ENCODE data around the gene POR.

POR gene

DNA sequence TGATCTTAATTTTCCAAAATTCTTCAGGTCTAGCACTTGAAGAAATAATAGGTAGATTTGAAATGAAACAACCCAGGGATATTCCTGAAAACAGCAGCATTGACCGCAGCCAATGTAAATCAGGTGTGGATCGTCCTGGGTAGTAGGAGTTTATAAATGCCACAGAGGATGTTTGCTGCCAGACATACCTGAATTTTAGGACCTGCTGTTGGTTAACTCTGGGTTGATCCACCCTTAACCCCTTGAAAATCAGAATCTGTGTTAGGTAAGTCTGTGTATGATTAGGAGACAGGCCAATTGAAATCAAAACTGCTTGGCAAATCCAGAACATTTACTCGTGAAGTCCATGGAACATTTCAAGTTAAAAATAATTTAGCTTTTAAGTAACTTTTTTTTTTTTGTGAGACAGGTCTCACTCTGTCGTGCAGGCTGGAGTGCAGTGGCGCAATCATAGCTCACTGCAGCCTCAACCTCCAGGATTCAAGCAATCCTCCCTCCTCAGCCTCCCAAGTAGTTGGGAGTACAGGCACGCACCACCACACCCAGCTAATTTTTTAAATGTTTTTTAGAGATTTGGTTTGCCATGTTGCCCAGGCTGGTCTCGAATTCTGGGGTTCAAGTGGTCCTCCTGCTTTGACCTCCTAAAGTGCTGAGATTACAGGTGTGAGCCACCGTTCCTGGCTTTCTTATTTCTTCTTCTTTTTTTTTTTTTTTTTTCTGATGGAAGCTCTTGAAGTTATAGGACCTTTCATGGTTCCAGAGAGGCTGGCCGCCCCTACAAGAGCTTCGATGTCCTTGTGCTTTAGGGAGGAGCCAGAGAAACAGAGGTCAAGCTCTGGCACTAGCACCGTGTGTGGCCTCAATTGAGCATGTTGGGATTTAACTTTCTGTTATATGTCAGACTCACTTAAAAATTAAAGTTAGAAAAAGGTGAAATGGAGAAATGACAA lies 2.0 kb downstream of the POR start:
- no peak for DNase-seq (ENCODE audit: low read depth in 2 of 2)

DNA sequence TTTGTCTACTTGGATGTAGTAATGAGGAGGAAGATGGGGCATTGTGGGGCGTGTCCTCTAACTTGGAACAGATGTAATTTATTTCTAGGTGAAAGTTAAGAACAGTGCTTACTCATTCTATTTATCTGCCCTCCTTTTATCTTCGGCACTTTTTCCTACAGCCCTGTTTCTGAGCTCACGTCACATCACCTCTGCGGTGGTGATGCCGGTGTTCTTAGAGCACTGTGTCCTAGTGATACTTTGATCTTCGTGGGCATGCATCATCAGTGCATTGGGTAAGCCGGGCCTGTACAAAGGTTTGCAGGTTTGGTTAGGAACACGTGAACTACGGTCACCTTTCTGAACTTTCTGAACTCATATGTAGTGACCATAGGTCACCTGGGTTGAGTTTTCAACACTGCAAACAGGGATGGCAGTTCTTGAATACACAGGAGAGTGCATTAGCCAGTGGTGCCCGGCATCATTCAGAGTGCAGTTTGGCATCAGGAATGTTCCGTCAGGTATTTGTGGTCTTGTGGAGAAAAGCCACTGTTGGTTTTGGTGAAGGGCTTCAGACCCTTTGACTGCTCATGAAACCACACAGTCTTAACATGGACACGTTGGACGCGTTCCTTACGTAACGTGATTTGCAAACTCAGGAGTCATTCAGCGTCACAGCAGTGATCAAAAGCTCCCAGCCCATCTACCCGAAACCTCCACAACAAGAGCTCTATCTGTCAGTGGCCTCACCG lies 5.6 kb downstream of the POR start:
- DNase-seq (ENCODE audit: low read depth in 2 of 2): no peak

DNA sequence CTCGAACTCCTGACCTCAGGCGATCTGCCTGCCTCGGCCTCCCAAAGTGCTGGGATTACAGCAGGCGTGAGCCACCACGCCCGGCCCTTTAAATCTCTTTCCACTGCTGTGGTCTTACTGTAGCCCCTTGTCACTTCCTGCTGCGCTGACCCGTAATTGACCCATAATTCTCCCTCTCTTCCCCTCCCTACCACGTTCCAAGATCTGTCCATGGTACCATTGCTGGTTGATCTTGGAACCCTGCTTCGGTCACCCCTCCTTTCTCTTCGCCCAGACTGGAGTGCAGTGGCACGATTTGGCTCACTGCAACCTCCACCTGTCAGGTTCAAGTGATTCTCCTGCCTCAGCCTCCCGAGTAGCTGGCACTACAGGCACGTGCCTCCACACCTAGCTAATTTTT lies 6.5 kb downstream of the POR start:
- DNase-seq (ENCODE audit: low read depth in 2 of 2): no peak

DNA sequence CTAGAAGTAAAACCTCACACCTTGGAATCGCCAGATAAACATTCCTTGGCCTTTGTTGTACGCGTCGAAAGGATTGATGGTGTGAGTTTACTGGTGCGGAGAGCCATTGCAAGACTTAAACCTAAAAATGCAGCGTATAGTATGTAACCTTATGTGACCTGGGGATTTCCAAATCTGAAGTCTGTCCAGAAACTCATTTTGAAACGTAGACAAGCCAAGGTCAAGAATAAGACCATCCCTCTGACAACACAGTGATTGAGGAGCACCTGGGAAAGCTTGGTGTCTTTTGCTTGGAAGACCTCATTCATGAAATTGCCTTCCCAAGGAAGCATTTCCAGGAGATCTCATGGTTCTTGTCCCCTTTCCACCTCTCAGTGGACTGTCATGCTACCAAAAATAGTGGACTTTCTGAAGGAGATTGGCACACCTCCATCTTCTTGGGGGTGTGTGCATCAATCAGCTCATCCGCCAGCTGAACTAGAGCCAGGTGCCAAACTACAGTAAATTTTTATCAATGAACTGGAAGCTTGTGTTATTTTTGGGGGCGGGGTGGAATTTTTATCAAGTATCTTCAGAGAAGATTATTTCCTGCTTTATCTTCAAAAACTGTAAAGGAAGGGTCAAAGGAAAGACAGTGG lies 8.1 kb downstream of the POR start:
- DNase-seq (ENCODE audit: low read depth in 2 of 2): no peak

DNA sequence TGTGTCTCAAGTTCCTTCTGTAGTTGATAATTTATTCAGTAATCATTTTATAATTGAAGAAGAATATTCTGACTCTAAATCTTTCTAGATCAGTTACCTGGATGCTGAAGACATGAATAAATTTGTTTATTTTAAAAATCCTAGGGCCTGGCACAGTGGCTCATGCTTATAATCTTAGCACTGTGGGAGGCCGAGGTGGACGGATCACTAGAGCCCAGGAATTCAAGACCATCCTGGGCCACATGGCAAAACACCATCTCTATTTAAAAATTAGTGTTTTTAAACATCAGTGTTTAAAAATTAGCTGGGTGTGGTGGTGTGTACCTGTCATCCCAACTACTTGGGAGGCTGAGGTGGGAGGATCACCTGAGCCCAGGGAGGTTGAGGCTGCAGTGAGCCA lies 9.3 kb downstream of the POR start:
- no peak for DNase-seq (ENCODE audit: low read depth in 2 of 2)

DNA sequence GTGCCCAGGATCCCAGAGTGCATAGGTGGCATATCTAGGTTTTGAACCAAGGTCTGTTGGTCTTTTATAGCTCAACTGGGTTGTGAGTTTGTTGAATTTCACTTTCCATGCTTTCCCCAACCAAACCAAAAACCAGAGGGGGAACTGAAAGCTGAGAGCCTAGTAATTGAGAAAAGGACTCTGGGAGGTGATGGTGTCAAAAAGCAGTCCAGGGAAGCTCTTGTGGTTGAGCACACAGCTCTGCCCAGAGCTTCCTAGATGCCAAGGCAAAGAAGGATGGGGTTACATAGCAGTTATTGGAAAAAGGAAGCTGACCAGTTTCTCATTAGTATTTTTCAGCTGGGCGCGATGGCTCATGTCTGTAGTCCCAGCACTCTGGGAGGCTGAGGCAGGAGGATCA lies 9.9 kb downstream of the POR start:
- DNase-seq (ENCODE audit: low read depth in 2 of 2): no peak

DNA sequence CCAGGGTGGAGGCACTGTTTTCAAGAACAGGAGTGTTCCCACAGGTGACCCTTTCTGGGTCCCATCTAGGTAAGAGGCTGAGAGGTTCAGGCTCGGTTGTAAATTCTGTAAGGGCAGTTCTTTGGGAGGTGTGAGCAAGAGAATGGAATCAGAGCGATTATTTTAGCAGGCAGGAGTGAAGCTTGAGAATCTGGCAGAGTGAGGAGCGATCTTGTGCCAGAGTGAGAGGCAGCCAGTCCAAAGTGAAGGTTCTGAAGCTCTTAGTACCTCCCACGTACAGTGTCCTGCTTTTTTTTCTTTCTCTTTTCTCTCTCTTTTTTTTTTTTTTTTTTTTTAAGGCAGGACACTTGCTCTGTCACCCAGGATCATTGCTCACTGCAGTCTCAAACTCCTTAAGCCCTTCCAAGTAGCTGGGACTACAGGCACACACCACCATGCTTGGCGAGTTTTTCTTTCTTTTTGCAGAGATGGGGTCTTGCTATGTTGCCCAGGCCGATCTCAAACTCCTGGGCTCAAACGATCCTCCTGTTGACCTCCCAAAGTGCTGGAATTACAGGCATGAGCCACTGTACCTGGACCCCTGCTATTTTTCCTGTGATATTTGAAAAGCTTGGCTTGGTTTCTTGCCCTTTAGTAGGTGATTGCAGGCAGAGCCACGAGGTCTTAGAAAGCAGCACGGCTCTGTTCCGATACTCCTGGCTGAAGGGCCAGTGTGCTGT lies 10.9 kb downstream of the POR start:
- no peak for DNase-seq (ENCODE audit: low read depth in 2 of 2)

DNA sequence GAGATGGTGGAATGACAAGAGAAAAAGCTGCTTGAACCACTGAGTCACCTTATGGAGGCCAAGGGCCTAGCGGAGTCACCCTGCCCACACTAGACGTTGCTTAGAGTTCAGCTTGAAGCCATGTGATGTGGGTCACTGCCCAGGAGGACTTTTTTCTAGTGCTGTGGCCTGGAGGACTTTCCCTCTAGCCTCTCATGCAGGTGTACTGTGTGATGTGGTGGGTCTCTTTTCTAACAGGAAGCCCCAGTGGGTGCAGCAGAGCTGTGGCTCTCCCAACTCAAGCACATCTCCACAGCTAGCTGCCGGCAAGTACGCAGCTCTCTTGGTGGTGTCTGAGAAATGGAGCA lies 13.6 kb downstream of the POR start:
- DNase-seq (ENCODE audit: low read depth in 2 of 2): no peak

DNA sequence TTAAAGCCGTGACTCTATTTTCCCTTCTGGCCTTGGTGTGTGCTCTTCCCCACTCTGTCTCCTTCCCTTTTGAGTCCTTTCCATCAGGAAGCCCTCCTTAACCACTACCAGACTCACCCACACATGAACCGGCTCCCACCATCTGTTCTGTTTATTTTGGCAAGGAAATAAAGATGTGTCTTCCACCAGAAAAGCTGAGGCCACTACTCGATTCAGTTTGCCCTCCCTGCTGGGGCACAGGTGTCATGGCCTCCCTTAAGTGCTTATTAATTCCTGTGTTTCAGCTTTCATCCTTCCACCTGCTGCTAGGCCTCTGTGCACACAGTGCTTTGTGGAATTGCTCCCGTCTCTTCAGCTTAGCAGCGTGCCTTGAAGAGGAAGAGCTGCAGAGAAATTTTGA lies 16.7 kb downstream of the POR start:
- DNase-seq (ENCODE audit: low read depth in 2 of 2): no peak

DNA sequence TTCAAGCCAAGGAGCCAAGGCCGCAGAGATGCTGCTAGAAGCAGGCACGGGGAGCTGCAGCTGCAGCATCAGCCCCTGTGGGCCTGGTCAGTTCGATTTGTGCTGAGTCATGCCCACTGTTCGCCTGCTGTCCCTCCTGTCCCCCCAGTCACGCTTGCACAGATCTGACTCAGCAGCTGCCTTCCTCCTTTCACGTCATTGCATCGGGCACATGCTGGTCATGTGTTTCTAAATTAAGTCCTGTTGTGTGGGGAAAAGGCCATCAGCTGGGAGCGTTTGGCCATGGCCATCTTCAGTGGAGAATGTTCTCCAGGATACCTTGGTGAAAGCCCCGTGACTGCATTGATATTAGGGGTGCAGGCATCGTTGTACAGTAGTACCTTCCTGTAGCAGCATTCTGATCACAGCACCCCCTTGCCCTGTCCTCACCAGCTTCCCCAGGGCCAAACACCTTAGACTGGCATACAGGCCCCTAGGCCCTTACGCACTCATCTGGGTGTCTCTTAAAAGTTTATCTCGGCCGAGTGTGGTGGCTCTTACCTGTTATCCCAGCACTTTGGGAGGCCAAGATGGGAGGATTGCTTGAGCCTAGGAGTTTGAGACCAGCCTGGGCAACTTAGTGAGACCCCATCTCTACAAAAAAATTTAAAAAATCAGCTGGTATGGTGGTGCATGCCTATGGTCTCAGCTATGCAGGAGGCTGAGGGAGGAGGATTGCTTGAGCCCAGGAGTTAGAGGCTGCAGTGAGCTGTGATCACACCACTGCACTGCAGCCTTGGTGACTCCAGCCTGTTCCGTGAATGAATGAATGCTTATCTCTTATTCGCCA lies 23.2 kb downstream of the POR start:
- DNase-seq (ENCODE audit: low read depth in 2 of 2): no peak

DNA sequence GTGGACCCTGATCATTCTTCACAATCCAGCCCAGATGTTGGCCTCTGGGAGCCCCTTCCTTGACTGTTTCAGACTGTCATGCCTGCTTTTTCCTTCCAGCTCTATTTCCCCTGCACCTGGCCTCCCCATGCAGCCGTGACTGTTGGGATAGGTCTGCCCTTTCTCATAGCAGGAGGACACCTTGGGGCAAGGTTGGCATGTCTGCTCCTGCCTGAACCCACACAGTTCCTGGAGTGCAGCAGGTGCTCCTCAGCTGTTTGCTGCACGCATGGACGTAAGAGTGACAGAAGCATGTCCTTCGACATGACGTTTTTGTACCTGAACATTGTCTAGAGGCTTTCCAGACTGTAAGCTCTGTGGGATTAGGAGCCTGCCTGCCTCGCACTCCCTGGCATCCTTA lies 24.0 kb downstream of the POR start:
- DNase-seq (ENCODE audit: low read depth in 2 of 2): no peak

DNA sequence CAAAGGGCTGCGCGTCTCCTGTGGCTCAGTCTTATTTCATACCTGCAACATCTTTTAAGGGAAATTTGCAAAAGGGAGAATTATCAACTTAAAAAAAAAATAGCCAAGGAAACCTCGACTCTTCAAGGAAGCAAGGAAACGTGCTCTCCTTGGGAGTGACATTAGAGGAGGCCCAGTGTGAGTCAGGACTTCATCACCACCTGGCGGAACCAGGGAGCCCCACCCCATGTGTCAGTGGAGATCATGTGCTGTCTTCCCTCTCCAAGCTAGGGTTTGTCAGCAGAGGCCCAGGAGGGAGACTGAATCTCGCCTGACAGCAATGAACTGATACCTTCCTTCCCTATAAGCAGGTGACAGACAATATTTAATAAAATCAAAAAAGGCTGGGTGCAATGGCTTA lies 28.9 kb downstream of the POR start:
- no peak for DNase-seq (ENCODE audit: low read depth in 2 of 2)

DNA sequence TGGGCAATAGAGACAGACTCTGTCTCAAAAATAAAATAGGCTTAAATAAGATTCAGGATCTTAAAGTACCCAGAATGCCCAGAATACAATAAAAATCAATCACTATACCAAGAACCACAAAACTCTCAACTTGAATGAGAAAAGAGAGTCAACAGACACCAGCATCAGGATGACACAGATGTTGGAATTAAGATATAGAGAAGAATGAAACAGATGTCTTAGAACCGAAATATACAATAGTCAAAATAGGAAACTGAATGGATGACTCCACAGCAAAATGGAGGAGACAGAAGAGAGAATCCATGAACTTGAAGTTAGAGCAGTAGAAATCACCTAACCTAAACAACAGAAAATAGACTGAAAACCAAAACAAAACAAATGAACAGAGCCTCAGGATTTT lies 29.6 kb downstream of the POR start:
- DNase-seq (ENCODE audit: low read depth in 2 of 2): no peak

DNA sequence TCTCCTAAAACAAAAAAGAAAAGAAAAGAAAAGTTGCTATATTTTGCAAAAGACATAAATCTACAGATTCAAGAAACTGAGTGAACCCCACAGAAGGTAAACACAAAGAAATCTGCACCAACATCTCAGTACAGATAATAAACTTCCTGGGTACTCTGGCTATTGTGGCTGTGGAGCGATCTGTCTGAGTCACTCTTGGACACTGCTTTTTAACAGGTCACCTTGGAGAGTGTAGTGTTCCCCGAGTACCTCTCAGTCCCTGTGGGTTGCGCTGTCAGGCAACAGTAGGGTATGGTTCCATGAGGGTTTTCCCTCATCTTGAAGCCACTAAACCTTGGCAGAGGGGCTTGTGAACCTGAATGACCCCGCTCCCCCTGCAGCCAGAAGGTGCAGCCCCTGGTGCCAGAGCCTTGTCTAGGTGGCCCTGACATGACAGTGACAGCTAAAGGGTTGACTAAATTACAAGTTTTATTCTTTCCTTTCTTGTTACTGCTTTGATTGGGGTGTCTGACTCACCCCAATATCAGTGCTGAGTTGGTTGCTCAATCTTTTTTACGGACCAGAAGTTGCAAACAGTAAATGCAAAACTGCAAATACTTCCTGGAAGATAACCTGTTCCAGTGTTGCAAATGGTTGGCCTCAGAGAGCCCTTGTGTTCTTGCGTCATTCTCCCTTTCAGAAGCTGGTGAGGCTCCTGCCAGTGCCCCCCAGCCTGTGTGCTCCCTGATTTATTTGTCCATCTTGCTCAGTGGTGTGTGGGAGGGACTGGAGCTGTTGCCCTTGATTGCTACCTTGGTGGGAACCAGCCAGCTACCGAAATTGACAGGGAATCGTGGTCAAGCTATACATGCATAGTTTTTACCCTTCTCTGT lies 30.6 kb downstream of the POR start:
- DNase-seq (ENCODE audit: low read depth in 2 of 2): no peak

DNA sequence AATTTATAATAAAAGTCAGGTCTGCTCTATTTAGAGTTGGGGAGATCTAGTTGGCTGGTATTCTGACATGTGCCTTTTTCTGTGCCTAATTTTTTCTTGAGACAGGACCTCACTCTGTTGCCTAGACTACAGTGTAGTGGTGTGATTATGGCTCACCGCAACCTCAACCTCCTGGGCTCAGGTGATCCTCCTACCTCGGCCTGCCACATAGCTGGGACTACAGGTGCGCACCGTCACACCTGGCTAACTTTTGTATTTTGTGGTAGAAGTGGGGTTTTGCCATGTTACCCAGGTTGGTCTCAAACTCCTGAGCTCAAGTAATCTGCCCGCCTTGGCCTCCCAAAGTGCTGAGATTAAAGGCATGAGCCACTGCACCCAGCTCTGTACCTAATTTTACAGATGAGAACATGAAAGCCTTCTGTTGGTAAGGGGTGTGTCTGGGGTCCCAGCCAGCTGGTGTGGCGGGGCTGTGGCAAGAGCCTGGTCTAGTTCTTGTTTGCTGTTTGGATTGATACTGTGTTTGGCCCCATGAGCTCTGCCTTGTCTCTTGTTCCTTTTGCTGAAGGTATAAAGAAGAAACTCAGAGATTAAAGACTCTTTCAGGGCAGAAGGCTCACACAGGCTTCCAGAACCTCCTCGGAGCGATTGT lies 31.4 kb downstream of the POR start:
- DNase-seq (ENCODE audit: low read depth in 2 of 2): no peak

DNA sequence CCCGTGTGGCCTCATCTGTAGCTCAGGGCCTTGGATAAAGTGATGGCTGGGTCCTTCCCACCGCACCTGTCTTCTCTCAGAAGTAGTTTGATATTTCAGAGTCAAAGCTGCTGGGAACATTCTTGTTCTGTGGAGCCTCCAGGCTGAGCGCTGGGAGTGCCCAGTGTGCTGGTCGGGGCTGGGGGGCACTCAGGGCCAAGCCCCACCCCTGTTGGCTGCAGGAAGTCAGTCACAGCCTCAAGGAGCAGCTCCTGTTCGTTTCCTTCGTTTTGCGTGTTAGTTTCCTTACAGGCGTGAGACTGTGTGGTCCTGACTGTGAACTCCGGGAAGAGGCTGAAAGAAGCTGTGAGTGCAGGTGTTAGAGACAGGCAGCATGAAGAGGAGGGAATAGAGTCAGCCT lies 33.2 kb downstream of the POR start:
- DNase-seq (ENCODE audit: low read depth in 2 of 2): no peak

DNA sequence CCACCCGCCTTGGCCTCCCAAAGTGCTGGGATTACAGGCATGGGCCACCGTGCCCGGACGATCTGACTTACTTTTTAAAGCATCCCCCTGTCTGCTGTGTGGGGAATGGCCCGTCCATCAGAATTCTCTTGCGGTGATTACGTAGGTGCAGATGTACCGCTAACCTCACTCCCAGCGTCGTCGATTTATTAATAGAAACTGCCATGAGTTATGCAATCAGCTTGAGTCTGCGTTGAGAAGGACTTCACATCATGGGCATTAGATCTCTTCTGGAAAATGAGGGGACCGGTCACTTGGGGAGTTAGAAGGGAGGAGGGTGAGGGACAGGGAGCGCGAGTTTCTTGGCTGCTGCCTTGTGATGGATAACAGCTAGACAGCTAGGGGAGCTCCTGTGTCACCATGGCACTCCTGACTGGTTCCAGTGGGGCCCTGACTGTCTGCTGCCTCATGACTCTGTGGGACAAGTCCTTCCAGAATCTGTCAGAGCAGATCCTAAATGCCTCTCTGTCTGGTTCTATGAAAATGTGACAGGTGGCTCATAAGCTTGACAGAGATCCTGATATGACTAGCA lies 35.2 kb downstream of the POR start:
- DNase-seq (ENCODE audit: low read depth in 2 of 2): no peak

DNA sequence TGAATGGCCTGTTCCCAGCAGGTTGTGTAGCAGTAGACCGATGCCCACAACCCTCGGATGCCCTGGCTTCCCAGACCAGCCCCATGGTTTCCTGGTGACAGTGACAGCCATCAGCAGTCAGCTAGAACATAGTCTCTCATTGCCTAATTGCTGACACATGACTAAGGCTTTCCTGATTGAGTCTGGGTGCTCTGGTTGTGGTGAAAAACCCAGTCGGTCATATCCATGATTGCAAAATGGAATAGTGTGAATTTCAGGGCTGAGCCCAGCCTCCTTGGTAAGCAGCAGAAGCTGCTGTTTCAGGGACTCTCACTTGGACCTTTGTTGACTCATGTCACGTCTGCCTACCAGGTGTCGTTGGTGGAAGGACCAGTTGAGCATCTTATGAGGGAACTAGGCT lies 36.6 kb downstream of the POR start:
- no peak for DNase-seq (ENCODE audit: low read depth in 2 of 2)

DNA sequence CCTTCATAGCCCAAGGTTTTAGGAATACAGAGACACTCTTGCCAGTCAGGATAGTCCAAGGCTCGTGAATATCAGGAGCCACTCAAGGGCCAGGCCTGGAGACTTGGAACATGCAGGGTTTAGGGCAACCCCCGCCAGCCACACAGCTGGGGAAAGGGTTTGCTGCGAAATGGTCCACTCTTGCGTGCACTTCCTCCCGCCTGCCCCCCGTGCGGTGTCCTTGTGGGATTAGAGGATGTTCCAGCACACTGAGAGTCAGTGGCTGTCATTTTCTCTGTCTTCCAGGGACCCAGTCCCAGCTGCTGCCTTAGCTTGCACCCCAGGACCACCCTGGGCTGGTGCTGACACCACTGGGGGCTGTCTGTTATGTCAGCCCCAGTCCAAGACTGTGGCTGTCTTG lies 38.5 kb downstream of the POR start:
- DNase-seq (ENCODE audit: low read depth in 2 of 2): no peak
